ENCODE measurements around the gene CFAP100. TPM values are rescaled to one million over a fixed set of nuclear protein-coding genes. Genes with fewer than 3 reads are reported as not detected.

CFAP100 gene
- total RNA-seq = not detected

DNA sequence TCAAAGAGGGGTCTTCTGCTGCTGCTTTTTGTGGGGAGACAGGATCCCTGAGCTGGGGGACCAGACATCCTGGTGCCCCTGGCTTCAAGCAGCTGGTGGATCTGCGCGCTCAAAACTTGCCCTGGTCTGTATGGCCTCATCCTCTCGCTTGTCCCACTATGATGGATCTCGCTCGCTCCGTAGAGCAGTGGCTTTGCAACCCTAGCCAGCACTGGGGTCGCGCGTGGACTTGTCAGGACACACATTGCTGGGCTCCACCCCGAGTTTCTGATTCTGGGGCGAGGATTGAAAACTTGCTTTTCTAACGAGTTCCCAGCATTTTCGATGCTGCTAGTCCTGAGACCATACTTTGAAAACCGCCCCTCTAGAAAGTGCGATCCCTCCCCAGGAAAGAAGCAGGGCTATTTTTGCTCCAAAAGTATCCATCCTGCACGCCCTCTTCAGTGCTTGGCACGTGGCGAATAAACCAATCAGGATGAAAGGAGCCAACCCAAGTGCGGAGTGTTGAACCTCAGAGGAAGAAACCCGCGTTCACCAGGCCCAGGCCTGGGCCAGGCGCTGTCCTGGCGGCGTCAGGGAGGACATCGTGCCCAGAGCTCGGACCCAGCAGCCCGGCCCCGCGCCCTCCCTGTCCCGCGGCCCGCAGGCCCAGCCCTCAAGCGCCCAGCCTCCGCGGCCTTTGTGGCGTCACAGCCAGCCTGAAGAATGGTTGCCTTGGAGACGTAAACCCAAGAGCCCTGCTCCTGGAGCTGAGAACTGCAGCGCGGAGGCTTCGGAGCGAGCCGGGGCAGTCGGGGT, at the start of gene CFAP100:
TSS of gene CFAP100 (plus strand) at position 731 of the 798 bp plus-strand sequence. CDS start 1,092 bp downstream, outside the sequence.
- peak in 2 of 3 donors; percentile 18 to 33 for DNase-seq (ENCODE audit: low read depth in 2 of 3, low spot score in 2 of 3)

DNA sequence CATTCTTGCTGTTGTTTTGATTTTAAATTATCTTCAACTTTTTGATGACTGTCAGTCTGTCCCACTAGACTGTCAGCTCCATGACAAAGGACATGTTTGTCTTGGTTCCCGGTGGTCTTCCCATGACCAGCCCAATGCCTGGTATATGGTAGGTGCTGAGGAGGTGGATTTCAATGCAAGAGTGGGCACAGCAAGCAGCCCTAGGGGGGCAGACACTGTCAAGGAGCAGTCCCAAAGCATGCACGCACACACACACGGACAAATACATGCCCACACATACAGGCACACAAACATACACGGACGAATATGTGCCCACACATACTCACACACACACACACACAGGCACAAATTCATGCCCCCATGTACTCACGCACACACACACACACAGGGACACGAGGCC, 49.5 kb upstream of the CFAP100 start:
- no peak for DNase-seq (ENCODE audit: low read depth in 2 of 3, low spot score in 2 of 3)

DNA sequence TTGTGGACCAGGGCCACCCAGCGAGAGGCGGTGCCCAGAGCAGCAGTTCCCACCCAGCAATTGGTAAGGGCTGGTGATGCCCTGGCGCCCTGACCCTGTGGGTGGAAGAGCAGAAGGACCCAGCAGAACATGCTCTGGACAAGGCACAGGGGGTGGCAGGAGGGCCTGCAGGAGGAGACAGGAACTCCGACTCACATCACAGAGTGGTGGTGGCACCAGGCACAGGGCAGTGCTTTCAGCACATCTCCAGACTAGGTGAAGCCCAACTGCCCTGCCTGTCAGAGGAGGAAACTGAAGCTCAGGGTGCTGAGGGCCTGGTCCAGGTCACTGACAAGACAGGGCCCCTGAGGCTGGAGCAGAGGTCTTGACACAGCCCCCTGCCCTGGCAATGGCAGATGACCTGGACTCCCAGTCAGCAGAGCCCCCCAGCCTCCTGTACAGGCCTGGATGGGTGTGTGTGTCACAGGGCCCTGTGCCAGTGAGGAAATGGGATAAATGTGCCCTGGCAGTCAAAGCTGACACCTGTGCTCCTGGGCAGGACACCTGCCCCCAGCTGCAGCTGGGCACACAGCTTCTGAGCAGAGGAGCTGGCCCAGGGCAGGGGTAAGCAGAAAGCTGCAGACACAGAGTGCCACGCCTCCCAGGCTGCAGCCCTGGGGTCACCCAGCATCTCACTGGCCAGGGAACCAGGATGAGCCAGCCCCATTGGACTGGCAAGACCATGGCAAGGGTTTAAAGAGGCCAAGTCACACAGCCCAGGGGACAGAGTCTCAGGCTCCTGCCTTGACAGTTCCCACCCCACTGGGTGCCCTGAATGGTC, 48.9 kb upstream of the CFAP100 start:
- no peak for DNase-seq (ENCODE audit: low read depth in 2 of 3, low spot score in 2 of 3)

DNA sequence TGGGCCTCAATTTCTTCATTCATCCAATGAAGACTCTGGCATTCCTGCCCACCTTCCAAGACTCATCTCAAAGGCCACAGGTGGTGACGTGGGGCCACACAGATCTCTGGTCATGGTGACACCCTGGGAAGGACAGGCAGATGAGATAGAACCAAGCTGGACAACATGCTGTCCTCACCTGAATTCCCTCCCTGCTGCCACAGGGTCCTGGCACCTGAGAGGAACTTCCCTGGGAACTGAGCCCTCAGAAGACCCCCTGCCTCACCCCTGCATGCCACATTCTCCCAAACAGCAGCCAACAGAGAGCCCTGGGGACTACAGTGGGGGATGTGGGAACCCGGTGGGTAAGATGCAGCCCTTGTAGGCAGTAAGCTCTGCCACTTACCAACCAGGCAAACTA, 48.2 kb upstream of the CFAP100 start:
- DNase-seq (ENCODE audit: low read depth in 2 of 3, low spot score in 2 of 3) = no peak

DNA sequence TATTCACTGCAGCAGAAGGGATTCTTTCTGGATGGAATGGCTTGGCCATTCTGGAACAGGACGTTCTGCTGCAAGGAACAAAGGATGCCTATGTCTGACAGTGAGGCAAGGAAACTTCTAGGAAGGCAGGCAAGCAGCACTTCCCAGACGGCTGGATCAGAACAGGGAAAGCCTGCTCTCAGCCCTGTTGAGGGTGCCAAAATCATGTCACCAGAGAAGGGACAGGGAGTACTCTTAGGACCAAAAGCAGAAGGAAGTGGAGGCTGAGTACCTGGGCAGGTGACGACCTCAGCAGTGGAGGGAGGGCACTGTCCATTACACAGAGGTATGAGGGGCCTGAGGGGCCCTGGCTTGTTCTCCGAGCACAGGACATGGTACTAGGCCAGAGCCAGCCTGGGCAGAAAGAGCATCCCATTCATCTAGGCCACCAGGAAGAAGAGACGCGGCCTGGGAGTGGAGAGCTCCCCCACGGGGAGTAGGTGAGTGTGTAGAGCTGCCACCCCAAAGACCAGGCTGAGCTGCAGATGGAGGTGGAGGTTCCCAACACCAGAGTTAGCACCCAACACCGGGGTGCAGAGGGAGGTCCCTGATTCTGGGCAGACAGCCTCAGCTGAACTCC, 47.1 kb upstream of the CFAP100 start:
- DNase-seq (ENCODE audit: low read depth in 2 of 3, low spot score in 2 of 3) = no peak

DNA sequence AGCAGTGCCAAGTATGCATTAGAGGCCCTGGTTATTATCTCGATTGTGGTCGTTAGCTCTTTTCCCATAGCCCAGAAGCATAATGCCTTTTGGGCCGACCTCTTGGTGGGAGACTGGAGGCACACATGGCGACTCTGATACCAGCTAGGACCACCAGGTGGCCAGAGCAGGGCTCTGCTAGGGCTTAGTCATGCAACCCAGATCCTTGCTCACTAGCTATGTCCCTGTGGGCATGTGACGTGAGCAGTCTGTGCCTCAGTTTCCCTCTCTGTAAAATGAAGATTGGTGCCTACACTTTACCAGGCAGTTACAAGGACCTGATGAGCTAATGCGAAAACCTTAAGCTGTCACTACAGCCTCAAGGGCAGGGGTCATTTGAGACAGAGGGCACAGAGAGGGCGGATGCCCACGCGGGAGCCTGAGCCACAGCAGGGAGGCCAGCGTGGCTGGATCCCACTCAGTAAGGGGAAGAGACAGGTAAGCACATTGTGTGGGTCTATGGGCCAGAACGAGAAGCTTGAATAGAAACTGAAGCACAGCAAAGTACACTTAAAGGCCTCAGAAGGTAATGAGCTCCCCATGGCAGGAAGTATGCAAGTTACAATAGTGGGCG, 46.3 kb upstream of the CFAP100 start:
- no peak for DNase-seq (ENCODE audit: low read depth in 2 of 3, low spot score in 2 of 3)

DNA sequence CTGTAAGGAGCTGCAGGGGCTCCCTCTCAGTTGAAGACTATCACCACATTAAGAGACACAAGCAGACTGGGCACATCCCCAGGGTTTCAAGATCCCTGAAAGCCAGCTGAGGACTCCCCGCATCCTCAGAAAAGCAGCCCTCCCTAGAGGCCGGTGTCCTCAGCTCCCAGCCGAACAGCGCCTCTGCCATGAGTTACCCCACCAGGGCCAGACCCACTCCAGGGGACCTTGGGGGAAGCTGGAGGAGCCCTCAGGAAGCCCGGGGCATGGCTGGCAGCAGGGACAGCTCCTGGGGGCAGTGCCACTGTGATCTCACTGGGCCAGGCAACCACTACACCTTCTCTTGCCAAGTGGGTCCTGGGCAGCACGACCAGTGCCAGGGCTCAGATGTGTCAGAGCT, 45.6 kb upstream of the CFAP100 start:
- DNase-seq (ENCODE audit: low read depth in 2 of 3, low spot score in 2 of 3) = no peak

DNA sequence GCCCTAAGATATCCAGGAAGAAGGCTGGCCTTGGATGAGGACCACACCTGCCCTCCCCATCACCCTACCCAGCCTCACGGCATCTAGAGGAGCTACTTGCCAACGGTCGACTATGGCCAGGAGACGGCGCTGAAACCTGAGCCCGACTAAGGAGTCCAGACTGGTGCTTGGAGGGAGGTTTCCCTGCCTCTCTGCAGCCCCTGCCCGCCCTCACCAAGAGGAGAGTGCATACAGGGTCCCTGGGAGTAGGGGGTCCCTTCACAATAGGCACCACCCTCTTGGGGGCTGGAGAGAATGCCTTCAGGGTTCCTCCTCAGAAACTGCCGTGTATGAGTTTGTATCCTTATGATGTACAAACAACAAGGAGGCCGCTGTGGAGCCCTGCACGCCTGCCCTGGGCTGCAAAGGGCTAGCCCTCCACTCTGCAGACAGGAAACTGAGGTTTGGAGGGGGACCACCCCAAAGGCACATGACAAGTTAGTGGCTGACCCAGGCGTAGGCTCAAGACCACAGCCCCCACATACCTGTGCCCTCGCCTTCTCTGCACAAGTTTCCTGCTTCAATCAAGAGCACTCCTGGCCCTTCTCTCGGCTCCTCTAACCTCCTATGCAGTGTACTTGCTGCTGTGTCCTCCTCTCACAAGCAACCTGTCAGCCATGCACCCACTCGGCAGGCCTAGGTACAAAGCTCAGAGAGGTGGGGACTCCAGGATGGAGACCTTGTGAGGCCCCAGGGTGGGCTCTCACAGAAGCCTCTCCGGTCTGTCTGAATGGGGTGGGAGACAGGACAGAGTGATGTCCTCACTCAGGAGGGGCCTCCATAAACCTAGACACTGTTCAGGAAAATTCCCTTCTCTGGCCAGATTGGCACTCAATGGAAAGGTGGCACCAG, 44.9 kb upstream of the CFAP100 start:
- no peak for DNase-seq (ENCODE audit: low read depth in 2 of 3, low spot score in 2 of 3)

DNA sequence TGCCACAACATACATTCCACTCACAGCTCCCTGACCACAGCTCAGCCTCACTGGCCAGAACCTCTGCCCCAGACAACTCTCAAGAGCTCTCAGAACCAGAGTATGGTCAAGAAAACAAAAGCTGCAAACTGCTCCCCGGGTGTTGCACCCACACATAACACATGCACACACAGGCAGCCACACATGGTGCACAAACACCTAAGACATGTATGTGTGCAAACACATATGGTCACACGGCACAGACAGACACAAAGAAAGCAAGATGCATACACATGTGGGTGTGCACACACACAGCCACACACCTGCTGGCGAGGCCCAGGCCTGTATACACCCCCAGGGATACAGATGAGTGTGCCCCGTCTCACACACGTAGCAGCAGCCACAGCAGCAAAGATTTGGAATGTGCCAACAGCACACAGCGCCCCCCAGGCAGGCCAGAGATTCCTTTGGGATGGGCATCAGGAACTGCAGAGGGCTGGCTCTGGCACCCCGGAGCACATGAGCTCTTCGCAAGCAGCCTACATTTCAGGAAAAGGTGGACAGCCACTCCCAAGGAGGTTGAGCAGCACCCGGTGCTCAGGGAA, 44.1 kb upstream of the CFAP100 start:
- no peak for DNase-seq (ENCODE audit: low read depth in 2 of 3, low spot score in 2 of 3)

DNA sequence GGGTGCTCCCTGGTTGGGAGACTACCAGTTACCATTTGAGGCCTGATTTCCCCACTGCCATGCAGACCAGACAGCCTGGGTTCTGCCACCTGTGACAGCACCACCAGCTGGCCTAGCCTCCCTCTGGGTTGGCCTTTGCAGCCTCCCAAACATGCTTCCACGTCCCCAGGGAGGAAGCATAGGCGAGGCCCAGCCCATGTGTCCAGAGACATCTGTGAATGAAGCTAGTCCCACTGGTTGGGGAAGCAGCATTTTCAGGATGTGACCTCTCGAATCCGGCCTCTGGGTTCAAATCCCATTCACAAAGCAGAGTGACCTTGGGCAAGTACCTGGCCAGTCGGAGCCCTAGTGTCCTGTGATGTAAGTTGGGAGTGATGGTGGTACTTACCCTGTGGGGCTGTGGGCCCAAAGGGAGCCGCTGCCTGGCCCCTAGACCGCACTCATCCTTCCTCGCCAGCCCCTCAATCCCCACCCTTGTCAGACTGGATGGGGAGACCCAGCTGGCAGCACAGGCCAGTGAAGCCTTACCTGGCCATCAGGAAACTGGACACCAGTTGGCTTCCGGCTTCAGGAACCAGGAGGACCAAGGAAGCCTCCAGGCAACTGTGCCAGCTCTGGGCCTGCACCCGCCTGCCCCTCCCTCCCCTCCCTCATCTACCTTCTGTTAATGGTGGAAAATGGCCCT, 43.5 kb upstream of the CFAP100 start:
- no peak for DNase-seq (ENCODE audit: low read depth in 2 of 3, low spot score in 2 of 3)

DNA sequence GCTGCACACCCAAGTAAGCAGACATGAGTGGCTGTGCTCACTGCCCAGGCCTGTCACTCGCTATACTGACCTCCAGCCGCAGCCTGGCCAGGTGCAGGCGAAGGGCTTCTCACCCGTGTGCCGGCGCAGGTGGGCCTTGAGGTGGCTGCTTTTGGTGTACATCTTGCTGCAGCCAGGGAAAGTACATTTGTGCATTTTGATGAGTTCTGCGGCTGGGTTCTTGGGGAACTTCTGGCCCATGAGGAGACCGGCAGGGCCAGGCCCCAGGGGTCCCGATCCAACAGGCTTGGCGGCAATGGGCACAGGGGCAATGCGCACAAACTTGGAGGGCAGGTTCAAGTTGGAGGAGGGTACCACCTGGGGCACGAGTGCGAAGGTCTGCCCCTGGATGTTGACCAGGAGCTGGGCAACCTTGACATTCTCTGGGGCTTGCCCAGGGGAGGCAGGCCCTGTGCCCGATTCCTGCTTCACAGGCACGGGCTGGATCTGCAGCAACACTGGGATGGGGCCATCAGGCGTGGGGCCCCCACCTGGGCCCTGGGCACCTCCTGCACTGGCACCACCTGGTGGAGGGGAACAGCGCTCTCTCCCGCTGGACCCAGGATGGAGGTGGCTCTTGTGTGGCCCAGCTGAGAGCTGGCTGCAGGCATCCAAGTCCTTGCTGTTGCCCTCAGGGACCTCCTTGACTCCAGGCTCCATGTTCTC, 42.8 kb upstream of the CFAP100 start:
- DNase-seq (ENCODE audit: low read depth in 2 of 3, low spot score in 2 of 3) = no peak

DNA sequence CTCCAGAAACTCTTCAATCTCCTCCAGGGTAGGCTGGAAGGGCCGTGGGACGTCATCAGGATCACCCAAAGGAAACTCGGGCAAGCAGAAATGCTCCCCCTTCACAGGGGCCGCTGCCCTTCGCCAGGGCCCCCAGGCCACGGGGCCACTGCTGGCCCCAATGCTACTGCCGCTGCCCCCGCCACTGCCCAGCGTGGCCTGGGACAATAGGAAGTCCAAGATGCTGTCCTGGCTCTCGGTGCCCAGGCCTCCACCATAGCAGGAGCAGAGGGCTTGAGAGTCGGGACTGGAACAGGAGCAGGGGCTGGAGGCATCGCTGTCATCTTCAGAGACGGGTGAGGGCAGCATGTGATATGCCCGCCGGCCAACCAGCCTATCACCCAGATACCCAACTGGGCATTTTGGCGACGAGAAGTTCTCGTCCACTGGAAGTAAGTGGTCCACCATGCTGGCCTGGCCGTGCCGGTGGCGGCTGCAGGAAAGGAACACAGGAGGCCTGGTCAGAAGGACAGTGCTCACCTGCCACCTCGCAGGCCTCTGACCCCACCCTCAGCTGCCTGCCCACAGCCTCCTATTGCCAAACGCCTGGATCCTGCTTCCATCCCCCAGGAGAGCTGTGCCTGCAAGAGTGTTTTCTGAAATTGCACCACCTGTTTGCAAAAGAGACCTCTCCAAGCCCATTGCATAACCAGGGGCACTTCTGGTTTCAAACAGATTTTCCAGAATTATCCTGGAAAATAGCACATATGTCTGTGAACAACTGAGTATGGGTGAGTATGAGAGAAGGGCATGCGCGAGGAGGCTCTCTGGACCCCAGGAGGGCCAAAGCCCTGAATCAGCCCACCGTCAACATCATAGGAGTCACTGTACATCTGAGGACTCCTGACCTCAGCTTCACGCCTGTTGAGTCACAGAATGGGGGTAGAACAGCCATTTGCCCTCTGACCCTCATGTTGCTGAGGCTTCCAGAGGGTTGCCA, 41.9 kb upstream of the CFAP100 start:
- DNase-seq (ENCODE audit: low read depth in 2 of 3, low spot score in 2 of 3) = no peak

DNA sequence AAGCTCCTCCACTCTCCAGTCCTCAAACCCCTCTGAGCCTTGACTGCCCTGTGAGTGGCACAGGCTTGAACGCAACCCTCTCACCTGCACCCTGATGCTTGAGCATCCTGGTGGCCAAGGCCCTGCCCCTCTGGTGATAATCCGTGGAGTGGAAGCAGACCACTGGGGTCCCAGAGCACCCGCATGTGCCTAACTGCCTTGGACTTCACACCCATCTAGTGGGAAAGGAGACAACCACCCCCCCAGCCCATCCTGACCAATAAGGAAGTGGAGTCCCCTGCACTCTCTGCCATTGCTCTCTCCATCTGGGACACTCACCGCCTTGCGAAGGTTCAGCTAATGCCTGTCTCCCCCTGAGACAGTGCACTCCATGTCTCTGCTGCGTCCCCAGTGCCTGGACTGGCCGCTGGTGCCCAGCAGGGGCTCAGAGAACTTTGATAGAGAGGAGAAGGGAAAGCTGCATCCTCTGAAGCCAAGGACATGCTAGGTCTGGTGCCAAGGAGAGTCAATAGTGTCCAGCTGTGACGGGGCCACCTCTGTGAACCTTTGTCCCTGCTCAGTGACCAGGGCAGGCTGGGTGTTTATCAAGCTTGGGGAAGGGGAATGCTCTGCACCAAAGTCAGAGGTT, 40.9 kb upstream of the CFAP100 start:
- DNase-seq (ENCODE audit: low read depth in 2 of 3, low spot score in 2 of 3) = no peak

DNA sequence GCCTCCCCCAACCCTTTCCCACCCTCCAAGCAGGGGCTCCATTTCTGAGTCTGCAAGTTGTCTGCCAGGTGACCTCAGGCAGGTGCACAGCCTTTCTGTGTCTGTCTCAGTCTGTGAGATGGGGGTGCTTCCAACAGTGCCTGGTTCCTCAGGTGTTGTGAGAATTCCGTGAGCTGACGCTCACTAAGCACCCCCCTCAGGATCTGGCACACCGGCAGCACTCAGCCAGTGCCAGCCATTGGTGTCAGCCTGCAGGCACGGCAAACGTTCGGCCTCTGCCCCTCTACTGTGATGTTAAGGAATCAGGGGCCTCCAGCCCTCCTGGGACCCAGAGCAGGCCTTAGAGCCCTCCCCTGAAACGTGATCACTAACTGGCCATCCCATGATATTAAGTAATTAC, 39.9 kb upstream of the CFAP100 start:
- DNase-seq (ENCODE audit: low read depth in 2 of 3, low spot score in 2 of 3) = no peak

DNA sequence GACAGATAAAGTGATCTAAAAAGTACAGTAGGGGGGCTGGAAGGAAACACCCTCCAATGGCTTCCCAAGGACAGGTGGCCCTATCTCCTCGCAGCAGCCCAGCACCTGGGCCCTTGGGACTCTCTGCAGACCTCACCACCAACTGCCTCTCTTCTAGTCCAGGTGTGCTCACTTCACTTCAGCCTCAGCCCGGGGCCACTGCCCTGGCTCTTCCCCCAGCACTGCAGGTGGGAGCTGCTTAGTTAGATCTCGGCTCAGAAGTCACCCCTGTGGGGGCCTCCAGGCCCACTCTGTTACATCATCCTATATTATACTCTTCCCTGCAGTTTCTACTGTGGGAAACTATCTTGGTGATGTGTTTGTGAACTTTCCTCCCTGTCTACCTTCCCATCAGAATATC, 39.5 kb upstream of the CFAP100 start:
- DNase-seq (ENCODE audit: low read depth in 2 of 3, low spot score in 2 of 3) = no peak

DNA sequence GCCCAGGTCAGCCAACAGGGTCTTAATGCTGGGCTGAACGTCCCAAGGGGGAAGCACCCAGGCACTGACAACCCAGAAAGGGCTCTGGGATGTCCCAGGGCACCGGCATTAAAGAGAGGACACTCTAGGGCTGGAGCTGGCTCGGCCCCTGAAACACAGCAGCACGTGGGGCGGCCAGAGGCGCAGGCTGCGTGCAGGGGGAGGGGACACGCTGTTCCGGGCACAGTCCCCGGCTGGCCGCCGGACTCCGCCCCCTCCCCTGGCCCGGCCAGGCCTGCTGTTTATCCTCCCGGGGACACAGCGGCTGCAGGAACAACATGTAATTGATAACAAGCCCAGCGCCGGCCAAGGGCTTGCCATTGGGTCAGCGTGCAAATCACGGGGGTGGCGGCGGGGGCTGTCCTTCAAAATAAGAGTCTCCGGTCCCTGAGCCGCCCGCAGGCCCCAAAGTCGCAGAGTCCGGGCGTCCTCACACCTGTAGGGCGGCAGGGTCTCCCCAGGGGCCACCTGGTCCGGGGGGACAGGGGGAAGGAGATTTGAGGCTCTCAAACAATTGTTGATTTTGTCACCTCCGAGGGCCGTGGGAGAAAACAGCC, 38.8 kb upstream of the CFAP100 start:
- no peak for DNase-seq (ENCODE audit: low read depth in 2 of 3, low spot score in 2 of 3)
